Measurements from ENCODE around the gene HIRIP3.

DNA sequence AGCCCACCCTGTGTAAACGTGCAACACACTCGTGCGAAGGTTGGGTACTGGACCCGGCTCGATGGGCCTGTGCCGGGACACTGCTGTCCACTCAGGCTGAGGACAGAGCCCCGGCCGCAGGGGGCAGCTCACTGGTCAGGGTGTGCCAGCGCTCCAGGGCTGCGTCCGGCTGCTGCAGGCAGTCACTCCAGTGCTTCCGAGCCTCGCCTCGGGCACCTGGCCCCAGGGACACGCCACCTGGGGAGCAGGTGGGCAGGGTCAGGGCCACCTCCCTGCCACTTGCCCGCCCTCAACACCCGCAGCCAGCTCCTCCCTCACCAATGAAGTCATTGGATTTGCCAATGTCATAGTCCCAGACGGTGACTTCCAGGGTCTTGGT lies 10.7 kb upstream of the HIRIP3 start:
- TF ChIP-seq POLR2A (IDR thresholded peaks at IDR 0.05) (no peak), POLR2AphosphoS5 (IDR thresholded peaks at IDR 0.05) (no peak)
- TF ChIP-seq, protein P1, sequence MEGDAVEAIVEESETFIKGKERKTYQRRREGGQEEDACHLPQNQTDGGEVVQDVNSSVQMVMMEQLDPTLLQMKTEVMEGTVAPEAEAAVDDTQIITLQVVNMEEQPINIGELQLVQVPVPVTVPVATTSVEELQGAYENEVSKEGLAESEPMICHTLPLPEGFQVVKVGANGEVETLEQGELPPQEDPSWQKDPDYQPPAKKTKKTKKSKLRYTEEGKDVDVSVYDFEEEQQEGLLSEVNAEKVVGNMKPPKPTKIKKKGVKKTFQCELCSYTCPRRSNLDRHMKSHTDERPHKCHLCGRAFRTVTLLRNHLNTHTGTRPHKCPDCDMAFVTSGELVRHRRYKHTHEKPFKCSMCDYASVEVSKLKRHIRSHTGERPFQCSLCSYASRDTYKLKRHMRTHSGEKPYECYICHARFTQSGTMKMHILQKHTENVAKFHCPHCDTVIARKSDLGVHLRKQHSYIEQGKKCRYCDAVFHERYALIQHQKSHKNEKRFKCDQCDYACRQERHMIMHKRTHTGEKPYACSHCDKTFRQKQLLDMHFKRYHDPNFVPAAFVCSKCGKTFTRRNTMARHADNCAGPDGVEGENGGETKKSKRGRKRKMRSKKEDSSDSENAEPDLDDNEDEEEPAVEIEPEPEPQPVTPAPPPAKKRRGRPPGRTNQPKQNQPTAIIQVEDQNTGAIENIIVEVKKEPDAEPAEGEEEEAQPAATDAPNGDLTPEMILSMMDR (IDR thresholded peaks at IDR 0.05), result no peak

Data from breast epithelium (tissue), 3 donors.